ENCODE measurements around the gene CTNNA2. TPM values are rescaled to one million over a fixed set of nuclear protein-coding genes. Genes with fewer than 3 reads are reported as not detected.

The CTNNA2 gene
- total RNA-seq, 1 experiment from 2014 or later: 0.54 TPM

GRCh38 chr2:80247339-80247738, 734.5 kb downstream of the CTNNA2 start:
- ATAC-seq (no peak), DNase-seq (ENCODE audit: low read depth, low spot score) (no peak)
- H3K4me1 ChIP-seq (ENCODE audit: control insufficient read depth, insufficient read depth, low read length): no peaks in the 10 kb centered on the region
- in situ Hi-C loops (cut with HindIII; ENCODE audit: low pct_unique_long_range_greater_than_20kb, low sequenced_read_pairs): no loop called here
- no peak overlapping the region for H3K27ac ChIP-seq (ENCODE audit: low read length)
- no peaks in the 10 kb centered on the region for H3K36me3 ChIP-seq (ENCODE audit: control insufficient read depth, insufficient read depth, low read length)
- no TSS peak for BruUV-seq (replicated peaks)
- POLR2A ChIA-PET: no interaction called here
- CTCF ChIA-PET: no interaction called here
- no peaks in the 10 kb centered on the region; the same call in 1 of the 2 replicates for H3K9me3 ChIP-seq (ENCODE audit: control insufficient read depth, insufficient read depth, low read depth, low read length)
- no peak for TF ChIP-seq POLR2AphosphoS5 (IDR thresholded peaks at IDR 0.05; ENCODE audit: low read depth, low read length)
- TF ChIP-seq CTCF (IDR thresholded peaks at IDR 0.05): no peak
- TF ChIP-seq TCF7L2 (IDR thresholded peaks at IDR 0.05; ENCODE audit: low read depth, low read length): no peak
- TF ChIP-seq REST (IDR thresholded peaks at IDR 0.05; ENCODE audit: insufficient read depth in 1 of 2, low read depth in 2 of 2, low read length in 1 of 2): no peak
- no peak for TF ChIP-seq SIN3A (IDR thresholded peaks at IDR 0.05; ENCODE audit: borderline replicate concordance, insufficient read depth, low read depth, low read length)
- H3K4me3 ChIP-seq (ENCODE audit: low read depth in 2 of 2, low read length in 2 of 2): no peak overlapping the region
- intact Hi-C loops (cut with micrococcal nuclease; ENCODE audit: unreplicated experiment): no loop called here
- no peaks in the 10 kb centered on the region for H3K27me3 ChIP-seq (ENCODE audit: control insufficient read depth, insufficient read depth, low read length)

GRCh38 chr2:80248146-80248545, 735.3 kb downstream of the CTNNA2 start:
- H3K9me3 ChIP-seq (ENCODE audit: control insufficient read depth, insufficient read depth, low read depth, low read length): no peaks in the 10 kb centered on the region; the same call in 1 of the 2 replicates
- DNase-seq (ENCODE audit: low read depth, low spot score): no peak
- ATAC-seq: no peak
- no peak for TF ChIP-seq POLR2AphosphoS5 (IDR thresholded peaks at IDR 0.05; ENCODE audit: low read depth, low read length)
- no peak for TF ChIP-seq SIN3A (IDR thresholded peaks at IDR 0.05; ENCODE audit: borderline replicate concordance, insufficient read depth, low read depth, low read length)
- TF ChIP-seq REST (IDR thresholded peaks at IDR 0.05; ENCODE audit: insufficient read depth in 1 of 2, low read depth in 2 of 2, low read length in 1 of 2): no peak
- TF ChIP-seq CTCF (IDR thresholded peaks at IDR 0.05): no peak
- TF ChIP-seq TCF7L2 (IDR thresholded peaks at IDR 0.05; ENCODE audit: low read depth, low read length): no peak
- POLR2A ChIA-PET: no interaction called here
- intact Hi-C loops (cut with micrococcal nuclease; ENCODE audit: unreplicated experiment) (no loop called here), in situ Hi-C loops (cut with HindIII; ENCODE audit: low pct_unique_long_range_greater_than_20kb, low sequenced_read_pairs) (no loop called here)
- no peak overlapping the region for H3K27ac ChIP-seq (ENCODE audit: low read length)
- BruUV-seq (replicated peaks): no TSS peak
- H3K36me3 ChIP-seq (ENCODE audit: control insufficient read depth, insufficient read depth, low read length): no peaks in the 10 kb centered on the region
- no peak overlapping the region for H3K4me3 ChIP-seq (ENCODE audit: low read depth in 2 of 2, low read length in 2 of 2)
- H3K27me3 ChIP-seq (ENCODE audit: control insufficient read depth, insufficient read depth, low read length): no peaks in the 10 kb centered on the region
- CTCF ChIA-PET: no interaction called here
- no peaks in the 10 kb centered on the region for H3K4me1 ChIP-seq (ENCODE audit: control insufficient read depth, insufficient read depth, low read length)

Data from Panc1 (cell line).